Panc1 (cell line): Measurements from ENCODE around the gene GRIK1. TPM values are rescaled to one million over a fixed set of nuclear protein-coding genes. Genes with fewer than 3 reads are reported as not detected.

Experiments used
- ATAC-seq: fragments of 200-7000 bp; cut with Tn5 transposase; 2 replicates; pipeline ENCODE4 v1.9.1; 2020; ENCODE audit warnings: mild to moderate bottlenecking, moderate library complexity
- BruUV-seq: library from RNA; stranded (reverse); fragments of 400-500 nt; replicated peaks from 2 replicates; lab custom pipeline; 2021; lab: Mats Ljungman, UMichigan
- CTCF ChIA-PET: fragments of 300-600 bp; sonication (Branson Sonifier 250); formaldehyde crosslinking; loops from one replicate; lab custom pipeline; 2022; ENCODE audit warnings: antibody characterized with exemption; lab: Charles Lee
- POLR2A ChIA-PET: fragments of 300-600 bp; sonication (Branson Sonifier 250); formaldehyde crosslinking; loops from one replicate; lab custom pipeline; 2022; ENCODE audit warnings: antibody characterized with exemption; lab: Charles Lee
- DNase-seq: peaks from one replicate; pipeline ENCODE4 v3.0.0-alpha.2; 2010; ENCODE audit warnings: low read depth, low spot score
- H3K27ac ChIP-seq: 2 replicates; pipeline ENCODE4 v1.5.1; 2011; ENCODE audit warnings: mild to moderate bottlenecking, low read length, inconsistent platforms
- H3K27me3 ChIP-seq: fragments of 200-500 bp; sonication (Bioruptor generic); 2 replicates; pipeline ENCODE4 v1.6.0; 2014; ENCODE audit warnings: low read length, inconsistent platforms; ENCODE audit not compliant: control insufficient read depth, insufficient read depth
- H3K36me3 ChIP-seq: fragments of 200-500 bp; sonication (Bioruptor generic); 2 replicates; pipeline ENCODE4 v1.5.1; 2014; ENCODE audit warnings: inconsistent platforms, mild to moderate bottlenecking, low read length, moderate library complexity; ENCODE audit not compliant: control insufficient read depth, insufficient read depth
- H3K4me1 ChIP-seq: 2 replicates; pipeline ENCODE4 v1.5.1; 2011; ENCODE audit warnings: inconsistent platforms, mild to moderate bottlenecking, low read length, moderate library complexity; ENCODE audit not compliant: control insufficient read depth, insufficient read depth
- H3K4me3 ChIP-seq, 2 experiments: 2 replicates each; pipeline ENCODE4 v1.5.1; 2011 to 2012; ENCODE audit warnings: low read depth in 2 of 2, low read length in 2 of 2, mild to moderate bottlenecking in 2 of 2, inconsistent platforms in 1 of 2, moderate library complexity in 1 of 2
- H3K9me3 ChIP-seq: fragments of 200-500 bp; sonication (Bioruptor generic); 2 replicates; pipeline ENCODE4 v1.5.1; 2014; ENCODE audit warnings: low read depth, mild to moderate bottlenecking, inconsistent platforms, low read length, moderate library complexity; ENCODE audit not compliant: control insufficient read depth, insufficient read depth
- POLR2AphosphoS5 ChIP-seq: IDR thresholded peaks from 2 replicates; pipeline ENCODE4 v1.6.1; 2012; ENCODE audit warnings: mild to moderate bottlenecking, low read depth, low read length, moderate library complexity
- SIN3A ChIP-seq: IDR thresholded peaks from 2 replicates; pipeline ENCODE4 v1.6.1; 2012; ENCODE audit warnings: low read depth, mild to moderate bottlenecking, low read length, moderate library complexity, borderline replicate concordance; ENCODE audit not compliant: insufficient read depth
- TCF7L2 ChIP-seq: IDR thresholded peaks from 2 replicates; pipeline ENCODE4 v1.6.1; 2011; ENCODE audit warnings: mild to moderate bottlenecking, low read depth, low read length, inconsistent platforms
- in situ Hi-C: cut with HindIII; loops from 2 replicates; pipeline ENCODE4 v1.10.0; 2016; ENCODE audit warnings: low sequenced_read_pairs, low pct_unique_long_range_greater_than_20kb
- intact Hi-C: fragments of 100-400 bp; cut with micrococcal nuclease; formaldehyde crosslinking; loops from one replicate; pipeline ENCODE4 v1.10.0; 2022; ENCODE audit not compliant: unreplicated experiment
- total RNA-seq: library from RNA; stranded (reverse); gene quantifications from one replicate; pipeline ENCODE4 v1.2.1, GENCODE V29; 2021; ENCODE audit not compliant: unreplicated experiment
- TF ChIP-seq, protein P1 (sequence below): fragments of 450-650 bp; IDR thresholded peaks from 2 replicates; pipeline ENCODE4 v1.5.1; 2017; ENCODE audit warnings: mild to moderate bottlenecking
- TF ChIP-seq, protein P2 (sequence below), 2 experiments: IDR thresholded peaks; 2 replicates each; pipeline ENCODE4 v1.6.1; 2011 to 2012; ENCODE audit warnings: low read depth in 2 of 2, control low read depth in 1 of 2, low read length in 1 of 2, mild to moderate bottlenecking in 1 of 2, moderate library complexity in 1 of 2; ENCODE audit not compliant: insufficient read depth in 1 of 2

GRIK1 gene
- total RNA-seq, 1 experiment from 2014 or later = not detected

- Histone ChIP-seq H3K36me3 (no peaks in the 10 kb centered on the region), H3K4me3 (no peak overlapping the region), H3K9me3 (no peaks in the 10 kb centered on the region), H3K27me3 (no peaks in the 10 kb centered on the region), H3K27ac (no peak overlapping the region), H3K4me1 (no peaks in the 10 kb centered on the region)
- TF ChIP-seq, protein P1, sequence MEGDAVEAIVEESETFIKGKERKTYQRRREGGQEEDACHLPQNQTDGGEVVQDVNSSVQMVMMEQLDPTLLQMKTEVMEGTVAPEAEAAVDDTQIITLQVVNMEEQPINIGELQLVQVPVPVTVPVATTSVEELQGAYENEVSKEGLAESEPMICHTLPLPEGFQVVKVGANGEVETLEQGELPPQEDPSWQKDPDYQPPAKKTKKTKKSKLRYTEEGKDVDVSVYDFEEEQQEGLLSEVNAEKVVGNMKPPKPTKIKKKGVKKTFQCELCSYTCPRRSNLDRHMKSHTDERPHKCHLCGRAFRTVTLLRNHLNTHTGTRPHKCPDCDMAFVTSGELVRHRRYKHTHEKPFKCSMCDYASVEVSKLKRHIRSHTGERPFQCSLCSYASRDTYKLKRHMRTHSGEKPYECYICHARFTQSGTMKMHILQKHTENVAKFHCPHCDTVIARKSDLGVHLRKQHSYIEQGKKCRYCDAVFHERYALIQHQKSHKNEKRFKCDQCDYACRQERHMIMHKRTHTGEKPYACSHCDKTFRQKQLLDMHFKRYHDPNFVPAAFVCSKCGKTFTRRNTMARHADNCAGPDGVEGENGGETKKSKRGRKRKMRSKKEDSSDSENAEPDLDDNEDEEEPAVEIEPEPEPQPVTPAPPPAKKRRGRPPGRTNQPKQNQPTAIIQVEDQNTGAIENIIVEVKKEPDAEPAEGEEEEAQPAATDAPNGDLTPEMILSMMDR = no peak
- TF ChIP-seq SIN3A (no peak), TCF7L2 (no peak), POLR2AphosphoS5 (no peak)
- TF ChIP-seq, protein P2, sequence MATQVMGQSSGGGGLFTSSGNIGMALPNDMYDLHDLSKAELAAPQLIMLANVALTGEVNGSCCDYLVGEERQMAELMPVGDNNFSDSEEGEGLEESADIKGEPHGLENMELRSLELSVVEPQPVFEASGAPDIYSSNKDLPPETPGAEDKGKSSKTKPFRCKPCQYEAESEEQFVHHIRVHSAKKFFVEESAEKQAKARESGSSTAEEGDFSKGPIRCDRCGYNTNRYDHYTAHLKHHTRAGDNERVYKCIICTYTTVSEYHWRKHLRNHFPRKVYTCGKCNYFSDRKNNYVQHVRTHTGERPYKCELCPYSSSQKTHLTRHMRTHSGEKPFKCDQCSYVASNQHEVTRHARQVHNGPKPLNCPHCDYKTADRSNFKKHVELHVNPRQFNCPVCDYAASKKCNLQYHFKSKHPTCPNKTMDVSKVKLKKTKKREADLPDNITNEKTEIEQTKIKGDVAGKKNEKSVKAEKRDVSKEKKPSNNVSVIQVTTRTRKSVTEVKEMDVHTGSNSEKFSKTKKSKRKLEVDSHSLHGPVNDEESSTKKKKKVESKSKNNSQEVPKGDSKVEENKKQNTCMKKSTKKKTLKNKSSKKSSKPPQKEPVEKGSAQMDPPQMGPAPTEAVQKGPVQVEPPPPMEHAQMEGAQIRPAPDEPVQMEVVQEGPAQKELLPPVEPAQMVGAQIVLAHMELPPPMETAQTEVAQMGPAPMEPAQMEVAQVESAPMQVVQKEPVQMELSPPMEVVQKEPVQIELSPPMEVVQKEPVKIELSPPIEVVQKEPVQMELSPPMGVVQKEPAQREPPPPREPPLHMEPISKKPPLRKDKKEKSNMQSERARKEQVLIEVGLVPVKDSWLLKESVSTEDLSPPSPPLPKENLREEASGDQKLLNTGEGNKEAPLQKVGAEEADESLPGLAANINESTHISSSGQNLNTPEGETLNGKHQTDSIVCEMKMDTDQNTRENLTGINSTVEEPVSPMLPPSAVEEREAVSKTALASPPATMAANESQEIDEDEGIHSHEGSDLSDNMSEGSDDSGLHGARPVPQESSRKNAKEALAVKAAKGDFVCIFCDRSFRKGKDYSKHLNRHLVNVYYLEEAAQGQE (IDR thresholded peaks at IDR 0.05; ENCODE audit: insufficient read depth in 1 of 2, low read depth in 2 of 2, low read length in 1 of 2) = no peak
- BruUV-seq = no TSS peak
- ATAC-seq = no peak
- intact Hi-C loops (no loop called here), in situ Hi-C loops (no loop called here)
- DNase-seq = no peak
- POLR2A ChIA-PET = no interaction called here
- CTCF ChIA-PET = no interaction called here
Observed at GRCh38 chr21:29674343-29674742, 265.5 kb downstream of the GRIK1 start.

GRCh38 chr21:29673096-29673610 is 266.6 kb downstream of the GRIK1 start:
- POLR2A ChIA-PET = no interaction called here
- BruUV-seq = no TSS peak
- DNase-seq = no peak
- CTCF ChIA-PET = no interaction called here
- TF ChIP-seq SIN3A (no peak), POLR2AphosphoS5 (no peak), TCF7L2 (no peak)
- TF ChIP-seq, protein P2 (IDR thresholded peaks at IDR 0.05; ENCODE audit: insufficient read depth in 1 of 2, low read depth in 2 of 2, low read length in 1 of 2) = no peak
- TF ChIP-seq, protein P1 = no peak
- Histone ChIP-seq H3K4me1 (no peaks in the 10 kb centered on the region), H3K27me3 (no peaks in the 10 kb centered on the region), H3K27ac (no peak overlapping the region), H3K36me3 (no peaks in the 10 kb centered on the region), H3K4me3 (no peak overlapping the region), H3K9me3 (no peaks in the 10 kb centered on the region)
- in situ Hi-C loops = no loop called here
- intact Hi-C loops = no loop called here
- no peak for ATAC-seq
